Measurements from ENCODE around the gene RPL23. TPM values are rescaled to one million over a fixed set of nuclear protein-coding genes. Genes with fewer than 3 reads are reported as not detected.
A peak's percentile ranks its signal among the peaks of the same experiment; 100 is the strongest.

The RPL23 gene
- total RNA-seq (2014; rRNA removed; shearing (Covaris generic)) (516 and 553 TPM in 2 replicates), polyA plus RNA-seq (2016; fragmentation: Nextera tagmentation; extraction: Ambion mirVana) (1,114 and 1,221 TPM in 2 replicates)

GRCh38 chr17:38853292-38854219, at the start of gene RPL23:
TSS of gene RPL23 (minus strand) at chr17:38853721. CDS start at chr17:38853710, 11 bp downstream.
- in situ Hi-C loops (cut with MboI), result no loop called here
- peak; percentile 99 for DNase-seq

DNA sequence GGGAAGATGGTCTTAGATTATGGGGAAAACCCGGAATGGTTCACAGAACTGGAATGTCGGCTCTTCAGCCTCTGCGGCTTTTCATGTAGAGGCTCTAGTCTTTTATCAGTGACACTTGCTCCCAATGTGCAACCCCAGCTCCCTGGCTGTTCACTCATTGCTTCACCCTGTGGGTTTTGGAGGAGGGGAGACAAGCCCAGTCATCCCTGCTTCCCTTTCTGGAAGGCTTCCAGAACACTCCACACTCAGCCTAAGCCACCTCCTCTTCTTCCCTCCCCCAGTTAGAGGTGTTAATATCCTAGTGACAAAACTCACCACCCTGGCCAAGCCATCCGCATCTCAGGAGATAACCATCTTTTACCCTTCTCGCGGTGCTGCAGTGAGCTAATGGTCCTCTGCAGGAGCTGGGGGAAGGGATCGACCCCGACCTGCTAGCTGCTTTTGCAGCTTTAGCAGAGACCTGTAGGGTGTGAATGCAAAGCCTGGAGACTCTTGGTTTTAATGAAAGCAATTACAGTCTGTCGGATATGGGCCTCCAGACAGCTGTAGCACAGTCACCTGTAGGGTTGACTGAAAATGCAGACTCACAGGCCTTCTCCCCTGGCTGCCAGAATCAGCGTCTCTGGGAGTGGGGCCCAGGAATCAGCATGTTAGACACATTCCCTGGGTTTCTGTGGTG, 47.6 kb upstream of the RPL23 start:
- H3K27ac ChIP-seq, result peak overlapping the region; percentile 75
- TF ChIP-seq EZH2 (IDR thresholded peaks at IDR 0.05; ENCODE audit: insufficient read depth, poor library complexity, severe bottlenecking) (no peak), EZH2phosphoT487 (IDR thresholded peaks at IDR 0.05; ENCODE audit: insufficient read depth, low read depth) (0 out of 2 replicates have a peak, but pooled peaks have one; percentile 41)
- in situ Hi-C loops (cut with MboI), result no loop called here
- peak overlapping the region; percentile 26; the same call in 1 of the 2 replicates for H3K9ac ChIP-seq
- peaks cover 88% of the 10 kb centered on the region for H3K79me2 ChIP-seq (ENCODE audit: insufficient read depth)
- 1 to 5% methylated on average over 10 of the region's 10 CpGs for WGBS, 2 experiments (ENCODE audit: low coverage in 1 of 2, low lambda C conversion rate in 2 of 2, missing lambda C conversion rate in 2 of 2)
- no peaks in the 10 kb centered on the region for H3K27me3 ChIP-seq (replicated peaks; ENCODE audit: insufficient read depth)
- H3K4me3 ChIP-seq, result no peak overlapping the region
- H3K9me3 ChIP-seq (ENCODE audit: low read depth), result no peaks in the 10 kb centered on the region
- H3K4me2 ChIP-seq (ENCODE audit: unreplicated experiment), result peak overlapping the region; percentile 29
- H3K9me2 ChIP-seq (ENCODE audit: insufficient read depth), result no peaks in the 10 kb centered on the region
- peaks cover 22% of the 10 kb centered on the region for H3K4me1 ChIP-seq (ENCODE audit: insufficient read depth)
- H3K36me3 ChIP-seq (ENCODE audit: low read depth), result peaks cover 58% of the 10 kb centered on the region
- peak; percentile 98 for DNase-seq
- H2AFZ ChIP-seq, result no peak overlapping the region
- H4K20me1 ChIP-seq (ENCODE audit: insufficient read depth), result peaks cover 35% of the 10 kb centered on the region
- peaks cover 81% of the 10 kb centered on the region for H3F3A ChIP-seq (ENCODE audit: insufficient read depth)

More at GRCh38 chr17:38853292-38854219, at the start of gene RPL23:
- Histone ChIP-seq H3K4me3 (peak within 1 kb of the TSS; percentile 98), H3K9ac (peak within 1 kb of the TSS; percentile 95), H3K4me2 (ENCODE audit: unreplicated experiment) (peak within 1 kb of the TSS; percentile 91), H3F3A (ENCODE audit: insufficient read depth) (peaks cover 69% of the 10 kb centered on the region), H3K27me3 (replicated peaks; ENCODE audit: insufficient read depth) (no peaks in the 10 kb centered on the region), H3K79me2 (ENCODE audit: insufficient read depth) (peaks cover 50% of the 10 kb centered on the region), H3K27ac (peak within 1 kb of the TSS; percentile 84), H2AFZ (peak within 1 kb of the TSS; percentile 74), H3K4me1 (ENCODE audit: insufficient read depth) (peaks cover 22% of the 10 kb centered on the region), H3K9me3 (ENCODE audit: low read depth) (no peaks in the 10 kb centered on the region), H4K20me1 (ENCODE audit: insufficient read depth) (peaks cover 19% of the 10 kb centered on the region), H3K9me2 (ENCODE audit: insufficient read depth) (no peaks in the 10 kb centered on the region), H3K36me3 (ENCODE audit: low read depth) (peaks cover 45% of the 10 kb centered on the region)
- 1 to 2% methylated on average over 46 to 48 of the region's 48 CpGs for WGBS, 2 experiments (ENCODE audit: low coverage in 1 of 2, low lambda C conversion rate in 2 of 2, missing lambda C conversion rate in 2 of 2)
- TF ChIP-seq EZH2 (IDR thresholded peaks at IDR 0.05; ENCODE audit: insufficient read depth, poor library complexity, severe bottlenecking) (no peak), EZH2phosphoT487 (IDR thresholded peaks at IDR 0.05; ENCODE audit: insufficient read depth, low read depth) (no peak)

DNA sequence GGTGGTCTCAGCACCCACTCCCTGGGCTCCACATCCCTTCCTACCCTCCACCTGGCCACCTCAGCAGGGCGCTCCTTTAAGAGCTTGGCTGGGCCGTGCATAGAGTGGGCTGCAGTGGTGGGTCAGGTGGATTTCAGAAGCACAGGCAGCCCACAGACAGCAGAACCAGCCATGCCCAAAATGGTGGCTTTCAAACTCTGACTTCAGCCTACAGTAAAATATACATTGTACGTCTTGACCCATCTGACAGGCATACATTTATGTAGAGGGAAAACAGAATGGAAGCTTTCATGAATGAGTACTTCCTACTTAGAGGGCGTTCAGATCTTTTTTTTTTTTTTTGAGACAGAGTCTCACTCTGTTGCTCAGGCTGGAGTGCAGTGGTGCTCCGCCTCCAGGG, 45.9 kb upstream of the RPL23 start:
- Histone ChIP-seq H3K36me3 (ENCODE audit: low read depth) (peaks cover 55% of the 10 kb centered on the region), H3K4me1 (ENCODE audit: insufficient read depth) (peaks cover 22% of the 10 kb centered on the region), H4K20me1 (ENCODE audit: insufficient read depth) (peaks cover 30% of the 10 kb centered on the region), H3K9me3 (ENCODE audit: low read depth) (no peaks in the 10 kb centered on the region), H3K4me3 (no peak overlapping the region), H3K4me2 (ENCODE audit: unreplicated experiment) (no peak overlapping the region), H2AFZ (no peak overlapping the region), H3F3A (ENCODE audit: insufficient read depth) (peaks cover 79% of the 10 kb centered on the region), H3K27me3 (replicated peaks; ENCODE audit: insufficient read depth) (no peaks in the 10 kb centered on the region), H3K9ac (no peak overlapping the region), H3K9me2 (ENCODE audit: insufficient read depth) (no peaks in the 10 kb centered on the region), H3K27ac (no peak overlapping the region), H3K79me2 (ENCODE audit: insufficient read depth) (peaks cover 88% of the 10 kb centered on the region)
- in situ Hi-C loops (cut with MboI), result no loop called here
- TF ChIP-seq EZH2 (IDR thresholded peaks at IDR 0.05; ENCODE audit: insufficient read depth, poor library complexity, severe bottlenecking), result no peak
- TF ChIP-seq EZH2phosphoT487 (IDR thresholded peaks at IDR 0.05; ENCODE audit: insufficient read depth, low read depth), result no peak
- DNase-seq, result no peak
- 96 to 97% methylated on average over 5 of the region's 5 CpGs for WGBS, 2 experiments (ENCODE audit: low coverage in 1 of 2, low lambda C conversion rate in 2 of 2, missing lambda C conversion rate in 2 of 2)

- no peak for TF ChIP-seq EZH2phosphoT487 (IDR thresholded peaks at IDR 0.05; ENCODE audit: insufficient read depth, low read depth)
- H3K79me2 ChIP-seq (ENCODE audit: insufficient read depth), result peaks cover 88% of the 10 kb centered on the region
- H3K9ac ChIP-seq, result no peak overlapping the region
- 80 to 83% methylated on average over 8 of the region's 11 CpGs for WGBS, 2 experiments (ENCODE audit: low coverage in 1 of 2, low lambda C conversion rate in 2 of 2, missing lambda C conversion rate in 2 of 2)
- H3K4me1 ChIP-seq (ENCODE audit: insufficient read depth), result peaks cover 21% of the 10 kb centered on the region
- no peak overlapping the region for H2AFZ ChIP-seq
- H3K27me3 ChIP-seq (replicated peaks; ENCODE audit: insufficient read depth), result no peaks in the 10 kb centered on the region
- H3K4me2 ChIP-seq (ENCODE audit: unreplicated experiment), result no peak overlapping the region
- peaks cover 78% of the 10 kb centered on the region for H3F3A ChIP-seq (ENCODE audit: insufficient read depth)
- no peak overlapping the region for H3K4me3 ChIP-seq
- no peaks in the 10 kb centered on the region for H3K9me2 ChIP-seq (ENCODE audit: insufficient read depth)
- in situ Hi-C loops (cut with MboI), result no loop called here
- no peak overlapping the region for H3K27ac ChIP-seq
- peaks cover 26% of the 10 kb centered on the region for H4K20me1 ChIP-seq (ENCODE audit: insufficient read depth)
- H3K36me3 ChIP-seq (ENCODE audit: low read depth), result peaks cover 55% of the 10 kb centered on the region
- no peak for DNase-seq
- H3K9me3 ChIP-seq (ENCODE audit: low read depth), result no peaks in the 10 kb centered on the region
These were observed 45.4 kb upstream of the RPL23 start for GRCh38 chr17:38898812-38899348.

All from GM23248 (cell line).